HG03575 (cell line): ENCODE data around the gene ZBTB7C.

Source experiments
- ATAC-seq: cut with Tn5 transposase; IDR thresholded peaks from one replicate; pipeline ENCODE4 v1.9.1; 2021; ENCODE audit not compliant: unreplicated experiment, insufficient number of reproducible peaks, low FRiP score; ENCODE audit errors: extremely low read depth

ZBTB7C gene

GRCh38 chr18:48334845-48335244, 74.3 kb downstream of the ZBTB7C start:
- ATAC-seq, result no peak

- no peak for ATAC-seq
These were observed 75.6 kb downstream of the ZBTB7C start for GRCh38 chr18:48333563-48333962.

- no peak for ATAC-seq
These were observed 78.9 kb downstream of the ZBTB7C start for GRCh38 chr18:48330016-48330991.

- no peak for ATAC-seq
These were observed 80.5 kb downstream of the ZBTB7C start for GRCh38 chr18:48328473-48329210.

GRCh38 chr18:48326901-48327675, 82.1 kb downstream of the ZBTB7C start:
- ATAC-seq, result no peak

- no peak for ATAC-seq
These were observed 84.0 kb downstream of the ZBTB7C start for GRCh38 chr18:48325115-48325665.

- no peak for ATAC-seq
These were observed 84.5 kb downstream of the ZBTB7C start for GRCh38 chr18:48324651-48325050.

GRCh38 chr18:48323151-48323550, 86.0 kb downstream of the ZBTB7C start:
- no peak for ATAC-seq

- ATAC-seq, result no peak
These were observed 87.6 kb downstream of the ZBTB7C start for GRCh38 chr18:48321536-48321935.

- ATAC-seq, result no peak
These were observed 88.1 kb downstream of the ZBTB7C start for GRCh38 chr18:48321121-48321520.

- ATAC-seq, result no peak
These were observed 88.6 kb downstream of the ZBTB7C start for GRCh38 chr18:48320639-48320945.

GRCh38 chr18:48319801-48320638, 89.2 kb downstream of the ZBTB7C start:
- ATAC-seq, result no peak

- no peak for ATAC-seq
These were observed 90.7 kb downstream of the ZBTB7C start for GRCh38 chr18:48318436-48318835.

- ATAC-seq, result no peak
These were observed 91.3 kb downstream of the ZBTB7C start for GRCh38 chr18:48317781-48318381.

GRCh38 chr18:48316177-48316576, 93.0 kb downstream of the ZBTB7C start:
- ATAC-seq, result no peak

- no peak for ATAC-seq
These were observed 94.5 kb downstream of the ZBTB7C start for GRCh38 chr18:48314690-48315089.

- no peak for ATAC-seq
These were observed 95.4 kb downstream of the ZBTB7C start for GRCh38 chr18:48313792-48314191.

GRCh38 chr18:48312066-48312465, 97.1 kb downstream of the ZBTB7C start:
- no peak for ATAC-seq
